A549 treated with ZK216348 at 1 μM for 4 hours (cell line): ENCODE results near the gene ZNF660. TPM values are rescaled to one million over a fixed set of nuclear protein-coding genes. Genes with fewer than 3 reads are reported as not detected.

Experiments
- total RNA-seq: library from RNA; stranded (reverse); fragments of 200-300 nt; extraction: Qiagen RNA extraction; gene quantifications from 5 replicates; pipeline ENCODE4 v1.2.3, GENCODE V29; 2022; ENCODE audit warnings: low read depth

ZNF660 gene
- total RNA-seq: not detected in 5 replicates

DNA sequence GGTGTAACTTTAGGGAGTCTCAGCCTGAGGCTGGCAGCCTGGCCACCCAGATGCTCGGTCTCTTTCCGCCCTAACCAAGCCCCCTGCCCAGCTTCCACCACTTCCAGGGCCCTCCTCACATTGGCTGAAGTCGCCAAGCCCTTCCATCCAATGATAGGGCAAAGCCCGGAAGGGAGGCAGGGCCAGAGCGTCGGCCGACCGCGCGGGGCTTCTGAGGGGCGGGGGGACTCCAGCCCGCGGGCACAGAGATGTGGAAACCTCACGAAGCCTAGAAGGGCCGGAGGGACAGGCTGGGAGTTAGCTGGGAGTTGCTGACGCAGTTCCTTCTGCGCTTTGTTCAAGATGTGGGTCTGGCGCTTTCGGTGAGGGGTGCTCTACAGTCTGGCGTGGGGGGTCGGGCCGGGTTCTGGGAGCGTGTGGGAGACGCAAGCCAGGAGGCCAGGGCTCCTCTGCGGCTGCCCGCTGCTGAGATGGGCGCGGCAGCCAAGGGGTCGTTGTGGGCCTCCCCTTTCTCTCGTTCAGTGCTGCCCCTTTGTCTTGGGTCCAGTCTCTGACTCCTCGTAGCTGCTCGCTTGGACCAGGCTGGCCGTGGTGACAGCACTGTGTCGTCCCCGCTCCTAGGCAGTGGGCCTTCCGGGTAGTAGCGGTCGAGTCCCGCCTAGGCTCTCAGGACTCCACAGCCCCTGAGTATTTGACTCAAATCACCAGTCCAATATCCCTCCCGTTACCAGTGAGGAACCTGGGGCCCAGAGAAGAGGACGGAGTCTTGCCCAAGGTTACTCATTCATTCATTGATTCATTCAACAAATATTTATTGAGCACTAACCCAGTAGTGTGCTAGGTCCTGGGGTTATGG lies at the start of gene ZNF660:
Gene ZNF660, plus strand, starts transcription at position 319 of the 856 bp plus-strand sequence. CDS start 9,230 bp downstream, outside the sequence.

DNA sequence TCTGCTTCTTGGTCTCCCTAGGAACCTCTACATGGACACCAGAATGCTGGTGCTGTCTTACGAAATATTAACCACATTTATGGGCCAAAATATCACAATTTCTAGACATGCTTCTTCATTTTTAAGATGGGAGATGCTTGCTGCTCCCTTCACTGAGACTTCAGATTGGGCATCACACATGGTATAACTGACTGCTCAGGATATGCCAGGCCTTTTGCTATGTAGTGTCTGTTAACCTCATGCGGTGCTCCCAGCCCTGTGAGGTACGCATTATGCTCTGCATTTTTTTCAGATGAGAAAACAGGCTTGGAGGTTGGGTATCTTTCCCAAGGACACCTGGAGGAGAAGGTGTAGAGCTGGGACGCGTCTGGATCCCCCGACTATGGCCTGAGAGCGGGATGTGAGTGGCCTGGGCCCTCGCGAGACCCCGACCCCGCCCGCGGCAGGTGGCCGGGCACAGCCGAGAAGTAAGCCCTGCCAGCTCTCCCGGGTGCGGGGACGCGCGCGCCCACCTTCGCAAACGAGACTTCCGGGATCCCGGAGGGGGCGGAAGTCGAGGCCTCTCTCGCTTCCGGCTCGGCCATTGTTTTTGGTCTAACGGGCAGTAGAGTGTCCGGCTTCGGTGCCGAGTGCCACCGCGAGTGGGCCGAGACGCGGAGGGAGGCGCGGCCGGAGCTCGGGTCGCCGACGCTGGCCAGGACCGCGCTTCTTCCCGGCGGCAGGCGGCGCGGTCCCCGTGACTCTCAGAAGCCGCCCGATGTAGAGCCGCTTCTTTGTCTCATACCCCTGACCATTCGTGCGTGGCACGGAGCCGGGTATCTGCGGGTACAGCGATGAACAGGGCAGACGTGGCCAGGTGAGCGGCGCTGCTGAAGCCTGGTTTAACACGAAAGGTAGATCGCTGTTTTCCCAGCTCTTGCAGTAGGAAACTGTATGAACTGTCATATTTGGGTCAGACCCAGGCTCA lies 29.9 kb upstream of the ZNF660 start, which contains the start of gene ZKSCAN7:
Gene ZKSCAN7, plus strand, starts transcription at position 568 of the 967 bp plus-strand sequence. CDS start 1,855 bp downstream, outside the sequence.

DNA sequence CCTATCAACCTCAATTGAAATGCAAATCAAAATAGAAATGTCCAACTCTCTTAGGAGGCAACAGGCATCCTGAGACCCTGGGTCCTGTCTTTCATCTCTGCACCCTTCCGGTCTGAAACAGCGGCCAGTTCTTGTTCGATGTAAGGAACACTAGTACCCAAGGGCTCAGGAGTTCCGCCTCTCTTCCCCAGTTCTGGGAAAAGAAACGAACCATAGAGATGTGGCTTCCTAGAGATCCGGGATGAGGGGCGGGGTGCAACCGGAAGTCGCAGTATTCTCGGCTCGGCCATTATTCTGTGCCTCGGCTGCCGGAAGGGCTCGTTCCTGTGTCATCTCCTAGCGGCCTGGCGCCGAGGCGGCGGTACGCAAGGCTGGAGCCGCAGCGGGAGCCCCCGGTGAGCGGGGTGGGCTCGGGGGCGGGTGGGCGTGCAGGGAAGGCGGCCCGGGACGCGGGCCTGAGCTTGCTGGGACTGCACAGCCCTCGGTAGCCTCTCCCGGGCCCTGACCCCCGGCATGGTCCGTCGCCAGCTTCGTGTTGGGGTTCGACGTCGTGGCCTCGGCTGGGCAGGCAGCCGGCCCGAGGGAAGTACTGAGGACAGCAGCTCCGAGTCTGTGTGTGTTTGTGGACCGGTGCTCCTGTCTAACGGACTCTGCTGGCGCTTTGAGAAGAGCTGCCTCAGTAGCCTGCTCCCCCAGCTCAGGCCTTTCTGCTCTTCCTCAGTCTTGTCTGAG lies 40.2 kb downstream of the ZNF660 start, which contains the start of gene ZNF197:
Gene ZNF197, plus strand, starts transcription at position 288 of the 732 bp plus-strand sequence. CDS start 4,119 bp downstream, outside the sequence.

DNA sequence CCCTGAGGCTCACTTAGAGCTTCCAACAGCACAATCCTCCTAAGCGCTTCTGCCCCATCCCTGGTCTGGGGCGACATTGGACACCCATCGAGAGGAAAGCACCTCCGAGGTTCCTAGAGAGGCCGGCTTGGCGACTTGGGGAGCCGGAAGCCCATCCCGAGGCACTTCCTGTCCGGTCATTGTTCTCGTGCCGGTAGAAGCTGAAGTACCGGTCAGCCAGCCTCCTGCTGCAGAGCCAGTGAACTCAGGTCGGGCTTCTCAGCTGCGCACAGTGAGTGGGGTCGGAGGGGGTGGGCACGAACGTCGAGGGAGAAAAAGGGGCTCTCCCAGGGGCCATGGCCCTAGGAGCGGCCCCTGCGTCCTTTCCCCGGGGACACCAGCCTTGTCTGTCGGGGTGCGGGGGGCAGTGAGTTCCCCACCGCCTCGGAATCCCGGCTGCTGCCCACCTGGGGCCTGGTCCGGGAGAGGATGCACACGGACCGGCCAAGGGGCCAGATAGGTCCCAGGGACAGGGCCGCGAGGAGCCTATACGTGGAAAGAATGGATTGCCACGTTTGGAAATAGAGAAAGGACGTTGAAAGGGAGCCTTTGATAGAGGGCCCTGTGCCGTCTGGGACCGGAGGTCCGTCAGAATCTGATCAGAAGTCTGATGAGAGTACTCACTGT lies 63.9 kb downstream of the ZNF660 start, which contains the start of gene ZNF35:
Gene ZNF35, plus strand, starts transcription at position 169 of the 666 bp plus-strand sequence. CDS start 2,336 bp downstream, outside the sequence.

Other genes starting within 250 kb of the ZNF660 start
- 5.1 to 11.2 TPM (median 7.9 TPM) in 5 replicates for gene TCAIM, start 246.2 kb upstream of the ZNF660 start, total RNA-seq
- gene ZNF445, start 107.3 kb upstream of the ZNF660 start, total RNA-seq: 2.4 to 3.2 TPM (median 2.9 TPM) in 5 replicates
- gene ZKSCAN7, start 29.8 kb upstream of the ZNF660 start, total RNA-seq: not detected in 5 replicates
- 1.5 to 2.2 TPM (median 1.8 TPM) in 5 replicates for gene ZNF197, start 40.1 kb downstream of the ZNF660 start, total RNA-seq
- 5.2 to 8.3 TPM (median 5.5 TPM) in 5 replicates for gene ZNF35, start 63.8 kb downstream of the ZNF660 start, total RNA-seq
- gene ZNF502, start 127.7 kb downstream of the ZNF660 start, total RNA-seq: 1.6 to 2.5 TPM (median 2.1 TPM) in 5 replicates
- gene ZNF501, start 144.7 kb downstream of the ZNF660 start, total RNA-seq: not detected in 5 replicates
- 15.9 to 30.0 TPM (median 16.3 TPM) in 5 replicates for gene KIAA1143, start 176.7 kb downstream of the ZNF660 start, total RNA-seq
- 7.4 to 13.3 TPM (median 9.1 TPM) in 5 replicates for gene KIF15, start 176.8 kb downstream of the ZNF660 start, total RNA-seq